Measurements from ENCODE around the gene IRS2. TPM values are rescaled to one million over a fixed set of nuclear protein-coding genes. Genes with fewer than 3 reads are reported as not detected.

Gene IRS2
- polyA plus RNA-seq, 1 of the 3 experiments (the other 2 are of a cell fraction) = 7.0 TPM

- no peak for DNase-seq
- Histone ChIP-seq H3K4me3 (ENCODE audit: low read depth in 2 of 2, low read length in 1 of 2) (no peak overlapping the region), H3K4me2 (no peak overlapping the region), H3K36me3 (replicated peaks in 1 of 2; ENCODE audit: control insufficient read depth in 1 of 2, insufficient read depth in 2 of 2, low read length in 1 of 2) (no peaks in the 10 kb centered on the region), H4K20me1 (ENCODE audit: insufficient read depth) (no peaks in the 10 kb centered on the region), H3K9me2 (no peaks in the 10 kb centered on the region), H3K9ac (no peak overlapping the region), H2AFZ (ENCODE audit: low read depth) (no peak overlapping the region), H3K27ac (ENCODE audit: low read depth in 2 of 2, low read length in 1 of 2) (no peak overlapping the region), H3F3A (replicated peaks; ENCODE audit: insufficient read depth) (no peaks in the 10 kb centered on the region), H3K27me3 (ENCODE audit: insufficient read depth) (no peaks in the 10 kb centered on the region), H3K4me1 (ENCODE audit: control insufficient read depth in 1 of 2, insufficient read depth in 2 of 2, low read depth in 1 of 2, low read length in 1 of 2) (peaks cover 0 to 2% of the 10 kb centered on the region in 2 experiments; a peak in 1 of 4 replicates), H3K79me2 (ENCODE audit: insufficient read depth) (no peaks in the 10 kb centered on the region), H3K9me3 (no peaks in the 10 kb centered on the region)
- CTCF ChIA-PET = no interaction called here
- TF ChIP-seq RXRA (IDR thresholded peaks at IDR 0.05; ENCODE audit: borderline replicate concordance, low read depth) = no peak
- no peak for TF ChIP-seq MXI1 (IDR thresholded peaks at IDR 0.05; ENCODE audit: low read depth, low read length)
- WGBS (ENCODE audit: low lambda C conversion rate) = 95% methylated on average over 11 of the region's 13 CpGs
- POLR2A ChIA-PET = no interaction called here
Measured at GRCh38 chr13:109737046-109737573, 49.3 kb downstream of the IRS2 start.

GRCh38 chr13:109735436-109735966 lies 50.9 kb downstream of the IRS2 start:
- Histone ChIP-seq H4K20me1 (ENCODE audit: insufficient read depth) (no peaks in the 10 kb centered on the region), H3K4me2 (no peak overlapping the region), H3K4me3 (ENCODE audit: low read depth in 2 of 2, low read length in 1 of 2) (no peak overlapping the region), H3K4me1 (ENCODE audit: control insufficient read depth in 1 of 2, insufficient read depth in 2 of 2, low read depth in 1 of 2, low read length in 1 of 2) (no peaks in the 10 kb centered on the region; a peak in 1 of 4 replicates), H3K27me3 (ENCODE audit: insufficient read depth) (no peaks in the 10 kb centered on the region), H3K9me3 (no peaks in the 10 kb centered on the region), H3K9ac (no peak overlapping the region), H3K27ac (ENCODE audit: low read depth in 2 of 2, low read length in 1 of 2) (no peak overlapping the region), H2AFZ (ENCODE audit: low read depth) (no peak overlapping the region), H3K9me2 (no peaks in the 10 kb centered on the region), H3K36me3 (replicated peaks in 1 of 2; ENCODE audit: control insufficient read depth in 1 of 2, insufficient read depth in 2 of 2, low read length in 1 of 2) (no peaks in the 10 kb centered on the region), H3K79me2 (ENCODE audit: insufficient read depth) (no peaks in the 10 kb centered on the region), H3F3A (replicated peaks; ENCODE audit: insufficient read depth) (no peaks in the 10 kb centered on the region)
- ChIA-PET CTCF (no interaction called here), POLR2A (no interaction called here)
- 85% methylated on average over 4 of the region's 4 CpGs for WGBS (ENCODE audit: low lambda C conversion rate)
- TF ChIP-seq NRF1 (IDR thresholded peaks at IDR 0.05; ENCODE audit: low read depth, low read length) = no peak
- TF ChIP-seq EP300 (IDR thresholded peaks at IDR 0.05; ENCODE audit: borderline replicate concordance in 1 of 2, low read depth in 1 of 2, low read length in 1 of 2) = no peak
- no peak for TF ChIP-seq JUND (IDR thresholded peaks at IDR 0.05)
- no peak for TF ChIP-seq FOSL2 (IDR thresholded peaks at IDR 0.05; ENCODE audit: borderline replicate concordance, low read depth)
- DNase-seq = no peak

GRCh38 chr13:109734002-109734785 lies 52.2 kb downstream of the IRS2 start:
- Histone ChIP-seq H2AFZ (ENCODE audit: low read depth) (no peak overlapping the region), H3K9ac (no peak overlapping the region), H3K27ac (ENCODE audit: low read depth in 2 of 2, low read length in 1 of 2) (no peak overlapping the region), H3F3A (replicated peaks; ENCODE audit: insufficient read depth) (no peaks in the 10 kb centered on the region), H3K36me3 (replicated peaks in 1 of 2; ENCODE audit: control insufficient read depth in 1 of 2, insufficient read depth in 2 of 2, low read length in 1 of 2) (no peaks in the 10 kb centered on the region), H3K9me3 (no peaks in the 10 kb centered on the region), H3K9me2 (no peaks in the 10 kb centered on the region), H3K4me2 (no peak overlapping the region), H3K27me3 (ENCODE audit: insufficient read depth) (no peaks in the 10 kb centered on the region), H3K4me3 (ENCODE audit: low read depth in 2 of 2, low read length in 1 of 2) (no peak overlapping the region), H3K4me1 (ENCODE audit: control insufficient read depth in 1 of 2, insufficient read depth in 2 of 2, low read depth in 1 of 2, low read length in 1 of 2) (peaks cover 0 to 5% of the 10 kb centered on the region in 2 experiments; a peak in 2 of 4 replicates), H3K79me2 (ENCODE audit: insufficient read depth) (no peaks in the 10 kb centered on the region), H4K20me1 (ENCODE audit: insufficient read depth) (no peaks in the 10 kb centered on the region)
- ChIA-PET CTCF (no interaction called here), POLR2A (no interaction called here)
- TF ChIP-seq FOXM1 (IDR thresholded peaks at IDR 0.05; ENCODE audit: low read depth) (no peak), CHD2 (IDR thresholded peaks at IDR 0.05; ENCODE audit: low read length, partially characterized antibody) (no peak), RAD21 (IDR thresholded peaks at IDR 0.05; ENCODE audit: low read length) (no peak), SMC3 (IDR thresholded peaks at IDR 0.05; ENCODE audit: low read depth, low read length) (no peak), CTCF (IDR thresholded peaks at IDR 0.05) (no peak), NRF1 (IDR thresholded peaks at IDR 0.05; ENCODE audit: low read depth, low read length) (no peak), MXI1 (IDR thresholded peaks at IDR 0.05; ENCODE audit: low read depth, low read length) (no peak), MEF2A (IDR thresholded peaks at IDR 0.05; ENCODE audit: borderline replicate concordance, low read depth) (no peak), FOSL2 (IDR thresholded peaks at IDR 0.05; ENCODE audit: borderline replicate concordance, low read depth) (no peak), NFIC (IDR thresholded peaks at IDR 0.05; ENCODE audit: borderline replicate concordance) (no peak), EZH2phosphoT487 (IDR thresholded peaks at IDR 0.05; ENCODE audit: borderline replicate concordance, low read depth) (no peak)
- 95% methylated on average over 17 of the region's 21 CpGs for WGBS (ENCODE audit: low lambda C conversion rate)
- no peak for DNase-seq

Measured in SK-N-SH (cell line).